ENCODE results near the gene KRT14.

GRCh38 chr17:41542357-41542756 is 44.3 kb downstream of the KRT14 start:
- TF ChIP-seq EZH2 (IDR thresholded peaks at IDR 0.05; ENCODE audit: borderline replicate concordance, low read depth, low read length, severe bottlenecking), result no peak
- TF ChIP-seq POLR2A (IDR thresholded peaks at IDR 0.05; ENCODE audit: low read depth, low read length), result no peak
- no peak for TF ChIP-seq POLR2AphosphoS5 (IDR thresholded peaks at IDR 0.05; ENCODE audit: insufficient read depth, low read depth, low read length)
- TF ChIP-seq CTCF (IDR thresholded peaks at IDR 0.05; ENCODE audit: extremely low read depth in 1 of 2, insufficient read depth in 1 of 2, low read depth in 1 of 2, low read length in 2 of 2), result no peak
- no peak for TF ChIP-seq JUN (IDR thresholded peaks at IDR 0.05; ENCODE audit: borderline replicate concordance, insufficient read depth, insufficient read length, low read depth)
- TF ChIP-seq MAX (IDR thresholded peaks at IDR 0.05; ENCODE audit: insufficient read depth, insufficient read length), result no peak
- TF ChIP-seq MYC (IDR thresholded peaks at IDR 0.05; ENCODE audit: low read depth, low read length), result no peak
- TF ChIP-seq FOS (IDR thresholded peaks at IDR 0.05; ENCODE audit: borderline replicate concordance, insufficient read depth, low read length), result no peak
- TF ChIP-seq GATA2 (IDR thresholded peaks at IDR 0.05; ENCODE audit: insufficient read depth, insufficient read length, low read depth, low read length), result no peak

All from endothelial cell of umbilical vein (primary cell).